IMR-90 (cell line): ENCODE measurements around the gene KIF6. TPM values are rescaled to one million over a fixed set of nuclear protein-coding genes. Genes with fewer than 3 reads are reported as not detected.
"Not testable (repeated sequence)": the region's sequence is repeated elsewhere in the genome, so short reads cannot be mapped to it uniquely, and the experiment has no call there.

ENCODE experiments used
- ATAC-seq: fragments of 200-7000 bp; cut with Tn5 transposase; 2 replicates; pipeline ENCODE4 v1.9.1; 2020; ENCODE audit warnings: low read depth, mild to moderate bottlenecking, moderate library complexity
- BruUV-seq: library from RNA; stranded (reverse); fragments of 400-500 nt; replicated peaks from 2 replicates; lab custom pipeline; 2021; lab: Mats Ljungman, UMichigan
- CTCF ChIA-PET: fragments of 300-600 bp; formaldehyde crosslinking; extraction: SDS; loops from one replicate; lab custom pipeline; 2021; ENCODE audit warnings: antibody characterized with exemption; lab: Yijun Ruan, JAX
- POLR2A ChIA-PET: fragments of 300-600 bp; sonication (Branson Sonifier 250); formaldehyde crosslinking; loops from one replicate; lab custom pipeline; 2022; ENCODE audit warnings: antibody characterized with exemption; ENCODE audit not compliant: unreplicated experiment; lab: Charles Lee
- DNase-seq: peaks from one replicate; pipeline ENCODE4 v3.0.0; 2013
- H2AFZ ChIP-seq: replicated peaks from 2 replicates; pipeline ENCODE3; 2013; ENCODE audit warnings: low read length, mild to moderate bottlenecking; ENCODE audit not compliant: poor library complexity
- H2AK5ac ChIP-seq: 2 replicates; pipeline ENCODE4 v1.6.1; 2013; ENCODE audit warnings: low read depth, low read length, inconsistent platforms
- H2AK9ac ChIP-seq: replicated peaks from 2 replicates; pipeline ENCODE3; 2013; ENCODE audit warnings: mild to moderate bottlenecking, low read depth, low read length, moderate library complexity; ENCODE audit not compliant: poor library complexity
- H2BK120ac ChIP-seq: 2 replicates; pipeline ENCODE4 v1.6.1; 2013; ENCODE audit warnings: low read depth, low read length, inconsistent platforms
- H2BK15ac ChIP-seq: 3 replicates; pipeline ENCODE4 v1.6.1; 2013; ENCODE audit warnings: low read depth, low read length, inconsistent platforms
- H2BK20ac ChIP-seq: 2 replicates; pipeline ENCODE4 v1.6.1; 2013; ENCODE audit warnings: low read depth, mild to moderate bottlenecking, inconsistent platforms, low read length, moderate library complexity
- H2BK5ac ChIP-seq: 2 replicates; pipeline ENCODE4 v1.6.1; 2013; ENCODE audit warnings: mild to moderate bottlenecking, low read depth, low read length, inconsistent platforms; ENCODE audit not compliant: poor library complexity, severe bottlenecking
- H3K14ac ChIP-seq: replicated peaks from 2 replicates; pipeline ENCODE4 v1.6.1; 2013; ENCODE audit warnings: low read depth, low read length, inconsistent platforms
- H3K18ac ChIP-seq: 2 replicates; pipeline ENCODE4 v1.6.1; 2013; ENCODE audit warnings: low read depth, low read length, control low read depth
- H3K23ac ChIP-seq: 2 replicates; pipeline ENCODE4 v1.6.1; 2013; ENCODE audit warnings: low read depth, low read length, inconsistent platforms
- H3K27ac ChIP-seq: 2 replicates; pipeline ENCODE4 v1.5.1; 2013; ENCODE audit warnings: mild to moderate bottlenecking, control low read depth, low read length; ENCODE audit not compliant: insufficient read depth
- H3K27me3 ChIP-seq: 2 replicates; pipeline ENCODE4 v1.6.1; 2013; ENCODE audit warnings: low read length; ENCODE audit not compliant: control insufficient read depth, insufficient read depth
- H3K36me3 ChIP-seq: 2 replicates; pipeline ENCODE4 v1.6.1; 2013; ENCODE audit warnings: low read length, mixed read lengths; ENCODE audit not compliant: control insufficient read depth, insufficient read depth
- H3K4ac ChIP-seq: 2 replicates; pipeline ENCODE4 v1.6.1; 2013; ENCODE audit warnings: low read depth, low read length, inconsistent platforms
- H3K4me1 ChIP-seq: 2 replicates; pipeline ENCODE4 v1.6.1; 2013; ENCODE audit warnings: low read length, mixed read lengths; ENCODE audit not compliant: control insufficient read depth, insufficient read depth
- H3K4me2 ChIP-seq: 2 replicates; pipeline ENCODE4 v1.6.1; 2013; ENCODE audit warnings: low read depth, mild to moderate bottlenecking, control low read depth, low read length, moderate library complexity
- H3K4me3 ChIP-seq: 2 replicates; pipeline ENCODE4 v1.5.1; 2013; ENCODE audit warnings: low read depth, mild to moderate bottlenecking, control low read depth, low read length, moderate library complexity; ENCODE audit not compliant: insufficient read depth
- H3K56ac ChIP-seq: 2 replicates; pipeline ENCODE4 v1.6.1; 2013; ENCODE audit warnings: low read length, inconsistent platforms; ENCODE audit not compliant: insufficient read depth; ENCODE audit errors: extremely low read depth
- H3K79me1 ChIP-seq, 2 experiments: 2 replicates each; pipeline ENCODE4 v1.6.1; 2013; ENCODE audit warnings: low read length in 2 of 2, inconsistent platforms in 1 of 2, low read depth in 1 of 2
- H3K9ac ChIP-seq: 2 replicates; pipeline ENCODE4 v1.6.1; 2013; ENCODE audit warnings: low read depth, low read length, control low read depth
- H3K9me1 ChIP-seq: 2 replicates; pipeline ENCODE4 v1.6.1; 2013; ENCODE audit warnings: low read length, inconsistent platforms; ENCODE audit not compliant: insufficient read depth
- H3K9me3 ChIP-seq: 2 replicates; pipeline ENCODE4 v1.6.1; 2013; ENCODE audit warnings: low read length; ENCODE audit not compliant: control insufficient read depth, insufficient read depth
- H4K20me1 ChIP-seq: 2 replicates; pipeline ENCODE4 v1.6.1; 2013; ENCODE audit warnings: low read length, inconsistent platforms; ENCODE audit not compliant: insufficient read depth
- H4K5ac ChIP-seq: 2 replicates; pipeline ENCODE4 v1.6.1; 2013; ENCODE audit warnings: mild to moderate bottlenecking, low read depth, low read length, control low read depth
- H4K8ac ChIP-seq, 2 experiments: 2 replicates each; pipeline ENCODE4 v1.6.1; 2013; ENCODE audit warnings: low read depth in 2 of 2, low read length in 2 of 2, control low read depth in 1 of 2, inconsistent platforms in 1 of 2
- H4K91ac ChIP-seq: 2 replicates; pipeline ENCODE4 v1.6.1; 2013; ENCODE audit warnings: low read depth, low read length, inconsistent platforms; ENCODE audit not compliant: insufficient read depth
- WGBS, 2 experiments: methylation state at CpG; one replicate each; pipeline versions ENCODE4 v1.1.5 to v1.1.7; 2013; ENCODE audit warnings: missing lambda C conversion rate in 2 of 2; ENCODE audit not compliant: insufficient read length in 1 of 2; ENCODE audit errors: extremely low coverage in 2 of 2; 5-methylcytosine and 5-hydroxymethylcytosine counted together
- dilution Hi-C: fragments of 300-500 bp; cut with HindIII; formaldehyde crosslinking; loops from one replicate; pipeline ENCODE4 v1.14.3; 2018; ENCODE audit warnings: low sequenced_read_pairs; ENCODE audit not compliant: unreplicated experiment
- in situ Hi-C: fragments of 300-500 bp; cut with MboI; formaldehyde crosslinking; loops from 3 replicates; pipeline ENCODE4 v1.14.3; 2019; ENCODE audit warnings: low sequenced_read_pairs, inconsistent platforms, mixed read lengths
- intact Hi-C: fragments of 100-400 bp; cut with micrococcal nuclease; formaldehyde crosslinking; loops from 2 replicates; pipeline ENCODE4 v1.10.0; 2022
- polyA plus RNA-seq, 3 experiments: library from polyadenylated mRNA; depleted of rRNA; stranded (reverse); fragments of >200 nt; gene quantifications; 2 replicates each; pipeline ENCODE4 v1.2.3, GENCODE V29; 2012; ENCODE audit warnings: low replicate concordance in 1 of 3
- total RNA-seq: library from RNA; depleted of rRNA; stranded (reverse); fragments of >200 nt; gene quantifications from 2 replicates; pipeline ENCODE4 v1.2.3, GENCODE V29; 2012

The KIF6 gene
- total and polyA plus RNA-seq, 2 of the 4 experiments (the other 2 are of a cell fraction), result under 0.01 to 0.10 TPM

GRCh38 chr6:39509831-39510230, 215.4 kb downstream of the KIF6 start:
- H3K9me3 ChIP-seq, H3K27ac ChIP-seq, H3K14ac ChIP-seq, in situ Hi-C loops, H3K4me2 ChIP-seq, intact Hi-C loops, H3K4me1 ChIP-seq, H4K20me1 ChIP-seq, H3K9me1 ChIP-seq, H2BK15ac ChIP-seq, dilution Hi-C loops, ATAC-seq, H2BK20ac ChIP-seq, H2AFZ ChIP-seq, H3K56ac ChIP-seq, H3K79me1 ChIP-seq, H3K18ac ChIP-seq, H3K9ac ChIP-seq, H3K4me3 ChIP-seq, H3K23ac ChIP-seq, H3K36me3 ChIP-seq, H2AK5ac ChIP-seq, H2BK5ac ChIP-seq, H4K91ac ChIP-seq, H3K27me3 ChIP-seq, H4K8ac ChIP-seq, H3K4ac ChIP-seq, CTCF ChIA-PET, DNase-seq, BruUV-seq, H2BK120ac ChIP-seq, H4K5ac ChIP-seq, H2AK9ac ChIP-seq, POLR2A ChIA-PET: not testable (repeated sequence)
- no CpG with 5 or more reads among the region's 5 CpGs for WGBS, 2 experiments
